NB4 (cell line): Measurements from ENCODE around the gene CELF4.

Experiments
- DNase-seq: peaks from one replicate; pipeline ENCODE4 v3.0.0; 2010; ENCODE audit warnings: low read depth
- H3K4me3 ChIP-seq: one replicate; pipeline ENCODE4 v1.5.1; 2011; ENCODE audit warnings: mild to moderate bottlenecking, low read depth, low read length, moderate library complexity
- CTCF ChIP-seq: IDR thresholded peaks from one replicate; pipeline ENCODE4 v1.5.1; 2012; ENCODE audit warnings: low read depth, low read length
- MAX ChIP-seq: IDR thresholded peaks from 2 replicates; pipeline ENCODE4 v1.6.1; 2011; ENCODE audit warnings: low read depth, low read length
- MYC ChIP-seq: IDR thresholded peaks from 2 replicates; pipeline ENCODE4 v1.6.1; 2011; ENCODE audit warnings: low read depth, low read length
- POLR2A ChIP-seq: IDR thresholded peaks from 2 replicates; pipeline ENCODE4 v1.6.1; 2011; ENCODE audit warnings: mild to moderate bottlenecking; ENCODE audit not compliant: insufficient read length; ENCODE audit errors: extremely low read depth

Gene CELF4

GRCh38 chr18:37507239-37507638 is 58.4 kb downstream of the CELF4 start:
- TF ChIP-seq CTCF (no peak), MAX (no peak), MYC (no peak), POLR2A (no peak)
- no peak for DNase-seq
- H3K4me3 ChIP-seq = no peak overlapping the region

DNA sequence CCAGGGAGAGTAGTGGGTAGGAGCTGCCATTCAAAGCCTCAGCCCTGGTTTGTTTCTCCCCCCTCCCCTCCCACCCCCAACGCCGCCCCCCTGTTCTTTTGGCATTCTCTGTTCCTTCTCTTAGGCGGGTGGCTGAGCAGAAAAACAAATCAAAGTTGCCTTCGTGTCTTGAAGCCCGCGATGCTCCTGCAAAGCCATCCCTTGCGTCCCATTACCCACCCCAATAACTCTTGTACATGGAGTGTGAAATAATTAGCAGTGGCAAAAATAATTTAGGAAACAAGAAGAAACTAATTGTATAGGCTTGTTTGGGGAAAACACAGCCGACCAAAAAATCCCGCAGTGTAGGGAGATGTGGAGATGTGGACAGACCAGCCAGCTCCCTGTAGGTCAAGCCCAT is 59.6 kb downstream of the CELF4 start:
- H3K4me3 ChIP-seq = no peak overlapping the region
- TF ChIP-seq CTCF (no peak), MAX (no peak), MYC (no peak), POLR2A (no peak)
- no peak for DNase-seq

- TF ChIP-seq CTCF (no peak), POLR2A (no peak), MAX (no peak), MYC (no peak)
- DNase-seq = no peak
- H3K4me3 ChIP-seq = no peak overlapping the region
Observed at GRCh38 chr18:37505321-37505720, 60.3 kb downstream of the CELF4 start.

GRCh38 chr18:37502601-37503000 is 63.0 kb downstream of the CELF4 start:
- H3K4me3 ChIP-seq = no peak overlapping the region
- TF ChIP-seq CTCF (no peak), POLR2A (no peak), MYC (no peak)
- no peak for DNase-seq

DNA sequence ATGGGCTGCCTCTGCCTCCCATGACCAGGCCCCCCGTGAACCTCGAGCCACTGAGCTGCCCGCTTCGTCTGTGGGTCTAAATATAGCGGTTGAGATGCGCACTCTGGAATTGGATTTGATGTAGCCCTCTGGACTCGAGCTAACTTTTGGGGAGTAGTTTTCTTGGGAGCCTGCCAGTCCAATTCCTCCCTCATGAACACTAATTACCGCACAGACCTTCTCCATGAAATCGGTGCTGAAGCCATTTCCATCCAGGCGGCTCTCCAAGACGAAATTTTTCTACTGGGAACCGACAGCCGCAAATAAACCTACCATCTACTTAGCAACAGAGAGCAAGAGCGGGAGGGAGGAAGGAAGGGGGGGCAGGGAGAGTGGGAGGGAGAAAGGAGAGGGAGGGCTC is 63.6 kb downstream of the CELF4 start:
- H3K4me3 ChIP-seq = no peak overlapping the region
- DNase-seq = no peak
- TF ChIP-seq POLR2A (no peak), MYC (no peak), MAX (no peak), CTCF (no peak)

DNA sequence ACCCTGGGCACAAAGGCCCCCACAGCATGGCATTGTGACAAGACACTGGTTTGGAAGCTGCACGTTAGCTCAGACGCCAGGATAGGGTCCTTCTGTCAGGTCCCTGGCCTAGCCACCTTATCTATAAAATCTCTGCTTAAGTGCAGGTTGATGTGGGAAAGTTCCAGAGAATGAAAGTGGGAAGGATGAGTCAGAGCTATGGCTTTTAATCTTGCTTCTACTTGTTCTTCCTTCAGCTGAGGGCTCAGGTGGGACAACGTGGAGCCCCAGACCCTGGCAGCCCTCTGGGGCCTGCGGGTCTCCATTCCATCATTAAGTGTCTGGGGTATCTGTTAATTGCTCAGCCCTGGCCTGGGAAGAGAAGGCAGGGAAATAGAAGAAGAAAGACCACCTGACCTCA is 64.5 kb downstream of the CELF4 start:
- H3K4me3 ChIP-seq = no peak overlapping the region
- TF ChIP-seq MAX (no peak), POLR2A (no peak), MYC (no peak), CTCF (no peak)
- no peak for DNase-seq
